HT1080 (cell line): ENCODE data around the gene PDE11A. TPM values are rescaled to one million over a fixed set of nuclear protein-coding genes. Genes with fewer than 3 reads are reported as not detected.
A peak's percentile ranks its signal among the peaks of the same experiment; 100 is the strongest.

Experiments
- DNase-seq: peaks from one replicate; pipeline ENCODE4 v3.0.0-alpha.2; 2015; ENCODE audit warnings: low read depth
- total RNA-seq: library from RNA; depleted of rRNA; stranded (reverse); fragments of >200 nt; shearing (Covaris generic); gene quantifications from 2 replicates; pipeline ENCODE4 v1.2.3, GENCODE V29; 2014

The PDE11A gene
- total RNA-seq, 1 experiment from 2014 or later, result 0.42 TPM

DNA sequence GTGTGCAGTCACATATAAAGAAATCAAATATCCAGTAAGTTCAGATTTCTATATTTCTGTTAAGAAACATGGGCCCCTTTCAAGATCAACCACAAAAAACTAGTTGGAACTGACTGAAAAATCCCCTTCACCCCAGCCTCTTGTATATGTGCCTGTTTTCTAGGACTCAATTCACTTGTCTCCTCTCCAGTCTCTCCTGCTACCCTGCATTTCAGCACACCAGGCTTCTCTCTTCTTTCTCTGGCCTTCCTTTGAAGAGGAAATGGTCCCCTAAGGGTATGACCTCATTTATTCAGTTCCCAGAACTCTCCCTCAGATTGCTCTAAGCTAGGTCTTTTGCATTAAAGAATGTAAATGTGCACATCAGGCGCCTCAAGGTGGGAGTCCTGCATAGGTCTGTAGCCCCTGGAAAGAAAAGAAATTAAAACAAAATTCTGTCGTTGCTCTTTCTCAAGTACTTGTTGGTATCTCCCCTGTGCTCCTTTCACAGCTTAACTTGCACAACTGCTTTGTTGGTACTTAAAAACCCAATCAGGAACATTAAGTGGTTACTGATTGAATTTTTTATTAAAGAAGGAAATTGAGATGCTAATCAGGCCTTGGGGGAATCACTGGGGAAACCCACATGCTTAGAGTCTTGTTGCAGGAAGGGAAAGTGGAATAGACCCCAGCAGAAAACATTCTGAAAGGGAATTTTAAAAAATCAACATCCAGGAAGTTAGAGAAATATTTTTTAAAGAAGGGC is 401.6 kb downstream of the PDE11A start:
- no peak for DNase-seq

- DNase-seq, result no peak
Observed at GRCh38 chr2:177669625-177670330, 402.8 kb downstream of the PDE11A start.

GRCh38 chr2:177669201-177669600 is 403.4 kb downstream of the PDE11A start:
- no peak for DNase-seq

DNA sequence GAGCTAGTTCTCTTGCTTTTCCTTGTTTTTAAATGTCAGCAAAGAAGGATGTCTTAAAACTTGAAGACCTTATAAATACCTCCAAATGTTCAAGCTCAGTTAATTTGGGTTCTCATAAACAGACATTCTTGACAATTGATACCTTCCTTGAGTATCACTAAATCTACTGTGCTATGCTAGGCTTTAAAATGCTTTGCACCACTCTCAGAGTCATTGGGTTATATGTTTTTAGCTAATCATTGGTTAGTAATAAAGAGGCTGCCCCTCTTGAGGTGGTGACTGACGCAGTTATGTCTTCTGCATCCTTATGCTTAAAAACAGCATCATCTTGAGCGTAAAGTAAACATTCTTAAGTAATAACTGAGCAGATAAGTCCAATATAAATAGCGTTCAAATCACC is 404.0 kb downstream of the PDE11A start:
- no peak for DNase-seq

GRCh38 chr2:177667626-177668025 is 405.0 kb downstream of the PDE11A start:
- DNase-seq, result peak; percentile 43

GRCh38 chr2:177666408-177666807 is 406.2 kb downstream of the PDE11A start:
- DNase-seq, result peak; percentile 56

- no peak for DNase-seq
Observed at GRCh38 chr2:177665948-177666347, 406.6 kb downstream of the PDE11A start.

GRCh38 chr2:177665328-177665727 is 407.2 kb downstream of the PDE11A start:
- no peak for DNase-seq

DNA sequence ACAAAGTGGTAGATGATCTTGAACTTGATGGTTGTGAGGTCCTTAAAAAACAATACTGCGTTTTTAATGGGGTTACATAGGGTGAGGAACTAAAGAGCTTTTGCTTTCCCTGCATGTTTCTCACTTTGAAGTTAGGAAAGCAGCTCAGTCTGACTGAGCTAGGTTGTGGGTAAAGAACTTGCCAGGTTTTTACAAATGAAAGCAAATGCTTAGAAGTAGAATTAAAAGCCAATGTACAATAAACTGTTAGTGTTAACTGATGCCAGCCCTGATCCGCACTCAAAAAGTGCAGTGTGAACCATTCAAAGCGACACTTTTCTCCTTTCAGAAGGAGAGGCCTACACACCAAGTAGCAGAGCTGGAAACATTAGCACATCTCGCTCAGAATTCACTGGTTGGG is 409.7 kb downstream of the PDE11A start:
- no peak for DNase-seq

- no peak for DNase-seq
Observed at GRCh38 chr2:177660742-177661141, 411.8 kb downstream of the PDE11A start.

DNA sequence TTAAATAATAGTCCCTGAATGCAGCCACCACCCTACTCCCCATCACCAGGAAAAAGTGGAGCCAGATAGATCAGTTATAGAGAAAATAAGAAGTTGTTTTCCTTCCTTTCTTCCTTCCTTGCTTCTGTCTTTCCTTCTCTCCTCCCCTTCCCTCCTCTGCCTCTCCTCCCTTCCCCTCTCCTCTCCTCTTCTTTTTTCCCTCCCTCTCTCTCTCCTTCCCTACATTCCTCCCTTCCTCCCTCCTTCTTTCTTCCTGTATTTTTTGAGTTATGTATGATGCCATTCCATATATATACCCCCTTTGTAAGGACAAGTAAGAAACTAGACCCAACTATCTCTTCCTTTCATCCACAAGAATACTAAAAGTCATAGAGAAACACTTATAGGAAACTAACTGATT is 414.3 kb downstream of the PDE11A start:
- DNase-seq, result no peak

DNA sequence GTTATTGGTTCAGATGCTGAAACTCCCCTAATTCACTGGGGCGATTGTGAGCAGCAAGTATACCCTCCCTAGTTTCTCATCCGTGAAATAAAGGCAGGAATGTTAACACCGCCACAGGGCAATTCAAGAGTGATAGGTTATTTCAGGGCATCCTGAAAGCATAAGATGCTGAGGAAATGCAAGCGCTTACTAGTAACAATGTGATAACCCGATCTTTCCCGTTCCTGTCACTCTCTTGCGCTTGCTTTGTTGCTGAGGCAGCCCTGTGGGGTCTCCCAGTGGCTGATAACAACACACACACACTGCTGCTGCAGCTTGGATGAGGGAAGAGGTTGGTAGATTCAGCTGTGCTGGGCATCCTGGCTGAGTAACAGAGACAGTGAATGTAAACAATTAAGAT is 420.7 kb downstream of the PDE11A start:
- DNase-seq, result no peak

DNA sequence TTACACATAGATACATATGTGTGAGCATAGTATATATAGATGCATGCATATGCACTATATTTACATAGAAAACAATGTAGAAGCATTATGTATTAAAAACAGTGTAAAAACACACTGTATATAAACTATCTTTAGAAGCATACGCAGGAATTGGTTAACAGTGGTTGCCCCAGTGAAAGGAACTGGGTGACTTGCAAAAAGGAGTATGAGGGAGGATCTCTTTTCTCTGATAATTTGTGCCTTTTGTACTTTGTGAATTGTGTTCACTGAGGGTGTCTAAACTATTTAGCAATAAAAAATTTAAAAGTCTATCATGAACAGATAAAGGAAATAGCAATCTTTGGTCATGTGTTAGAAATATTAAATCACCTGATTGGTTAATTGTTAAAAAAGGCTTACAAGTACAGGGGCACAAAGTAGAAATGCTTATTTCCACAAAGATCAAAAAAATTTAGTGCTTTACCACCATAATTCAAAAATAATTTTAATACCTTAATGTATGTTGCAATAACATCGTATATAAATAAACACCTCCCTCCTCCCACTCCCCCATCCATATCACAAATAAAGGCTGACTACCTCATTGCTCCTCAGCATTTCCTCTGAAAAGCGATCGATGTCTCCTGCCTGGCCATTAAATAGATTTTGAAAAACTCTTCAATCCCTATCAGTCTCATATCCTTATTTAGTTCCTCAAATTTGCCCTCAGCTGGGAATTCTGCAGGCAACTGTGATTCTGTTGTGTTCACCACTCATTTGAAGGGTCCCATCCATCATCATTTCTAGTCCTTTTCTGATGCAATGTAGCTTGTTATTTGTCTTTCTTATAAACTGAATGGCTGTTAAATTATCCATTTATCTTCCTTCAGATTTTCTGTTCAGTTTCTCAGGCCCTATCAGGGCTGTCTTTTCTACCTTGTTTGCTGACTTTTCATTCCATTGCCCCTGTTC is 422.7 kb downstream of the PDE11A start:
- no peak for DNase-seq

GRCh38 chr2:177646791-177647190 is 425.8 kb downstream of the PDE11A start:
- DNase-seq, result no peak

- no peak for DNase-seq
Observed at GRCh38 chr2:177646241-177646640, 426.3 kb downstream of the PDE11A start.

- DNase-seq, result no peak
Observed at GRCh38 chr2:177641331-177641730, 431.2 kb downstream of the PDE11A start.

DNA sequence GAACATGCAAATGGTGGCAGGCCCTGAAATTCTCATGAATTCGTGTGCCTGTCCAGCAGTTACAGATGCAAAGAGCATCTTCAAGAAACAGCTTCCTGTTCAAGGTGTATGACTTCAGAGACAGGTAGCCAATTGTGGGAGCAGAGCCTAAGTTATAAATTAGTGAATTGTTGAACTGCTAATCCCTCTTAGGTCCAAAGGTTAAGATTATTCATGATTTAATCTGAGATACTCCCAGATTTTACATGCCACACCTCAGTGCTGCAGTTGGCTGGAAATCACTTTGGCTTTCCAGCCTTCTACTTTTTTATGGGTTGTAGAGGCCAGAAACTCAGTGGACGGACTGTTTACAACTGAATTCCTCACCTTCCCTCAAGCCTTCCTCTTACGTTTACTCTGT is 432.2 kb downstream of the PDE11A start:
- DNase-seq, result no peak

GRCh38 chr2:177639262-177639914 is 433.2 kb downstream of the PDE11A start:
- DNase-seq, result no peak

DNA sequence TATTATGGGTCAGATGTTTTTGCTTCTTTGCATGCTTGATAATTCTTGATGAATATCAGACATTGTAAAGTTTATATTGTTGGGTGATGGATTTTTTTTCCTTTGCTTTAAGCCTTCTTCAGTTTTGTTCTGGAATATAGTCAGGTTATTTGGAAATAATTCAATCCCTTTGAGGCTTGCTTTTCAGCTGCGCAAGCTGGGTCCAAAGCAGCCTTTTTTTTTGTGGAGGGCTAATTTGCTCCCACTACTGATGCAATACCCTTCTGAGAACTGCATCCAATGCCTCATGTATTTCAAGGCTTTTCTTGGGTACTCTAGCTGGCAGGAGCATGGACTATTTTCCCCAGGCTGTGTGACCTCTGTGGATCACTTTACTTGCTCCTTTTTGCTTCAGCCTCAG is 434.1 kb downstream of the PDE11A start:
- no peak for DNase-seq

GRCh38 chr2:177636672-177637071 is 435.9 kb downstream of the PDE11A start:
- no peak for DNase-seq

DNA sequence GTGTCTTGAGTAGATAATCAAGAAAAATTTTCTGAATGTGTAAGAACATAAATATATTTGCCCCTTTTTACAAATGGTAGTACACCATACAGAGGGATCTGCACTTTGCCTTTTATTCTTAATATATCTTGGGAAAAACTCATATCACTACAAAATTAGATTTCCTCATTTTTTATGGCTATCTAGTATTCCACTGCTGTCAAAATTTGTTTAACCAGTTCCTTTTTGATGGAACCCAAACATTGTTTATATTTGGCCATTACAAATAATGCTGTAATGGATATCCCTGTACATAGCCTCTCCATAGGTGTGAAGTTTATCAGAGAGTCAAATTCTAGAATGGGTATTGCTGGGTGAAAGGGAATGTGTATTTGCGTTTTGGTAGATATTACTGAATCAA is 436.9 kb downstream of the PDE11A start:
- no peak for DNase-seq
